GM04503 (cell line): ENCODE results near the gene SYNDIG1L.
"Not testable (repeated sequence)": the region's sequence is repeated elsewhere in the genome, so short reads cannot be mapped to it uniquely, and the experiment has no call there.

Experiments
- DNase-seq: peaks from one replicate; pipeline ENCODE4 v3.0.0-alpha.2; 2012; ENCODE audit warnings: low read depth

The SYNDIG1L gene

DNA sequence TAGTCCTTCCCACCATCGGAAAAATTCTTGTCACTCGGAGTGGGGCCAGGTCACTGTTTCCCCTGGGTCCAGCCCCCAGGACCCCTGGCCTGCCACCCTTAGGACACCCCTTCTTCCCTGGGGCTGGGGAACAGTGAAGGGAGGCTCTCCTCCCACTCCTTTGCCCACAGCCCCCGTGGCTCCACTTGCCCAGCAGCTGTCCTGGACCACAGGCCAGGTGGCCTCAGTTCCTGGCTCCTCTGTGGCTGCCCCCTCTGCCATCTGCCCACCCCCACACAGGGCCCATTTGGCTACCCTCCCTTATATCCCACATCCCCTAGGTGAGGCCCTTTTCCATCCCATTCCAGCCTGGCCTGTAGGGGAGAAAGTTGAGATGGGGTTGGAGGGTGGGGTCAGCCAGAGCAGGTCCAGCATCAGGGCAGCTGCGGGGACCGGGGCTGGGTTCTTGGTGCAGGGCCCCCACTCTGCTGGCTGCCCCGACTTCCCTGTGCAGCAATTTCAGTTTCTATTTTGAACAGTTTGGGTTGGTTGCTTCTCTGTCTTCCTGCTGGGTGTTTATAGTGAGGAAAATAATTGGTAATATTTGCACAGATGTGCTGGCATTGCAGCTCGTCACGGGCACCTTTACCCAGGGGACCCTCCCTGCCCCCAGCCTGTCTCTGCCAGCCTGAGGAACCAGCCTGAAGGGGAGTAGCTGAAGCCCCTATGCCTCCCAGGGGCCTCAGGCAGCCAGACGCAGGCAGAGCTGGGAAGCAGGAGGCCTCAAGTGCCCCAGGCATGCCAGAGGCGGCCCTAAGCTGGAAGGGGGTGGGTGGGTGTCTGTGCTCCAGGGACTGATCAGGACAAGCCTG lies 23.4 kb downstream of the SYNDIG1L start:
- no peak for DNase-seq

DNA sequence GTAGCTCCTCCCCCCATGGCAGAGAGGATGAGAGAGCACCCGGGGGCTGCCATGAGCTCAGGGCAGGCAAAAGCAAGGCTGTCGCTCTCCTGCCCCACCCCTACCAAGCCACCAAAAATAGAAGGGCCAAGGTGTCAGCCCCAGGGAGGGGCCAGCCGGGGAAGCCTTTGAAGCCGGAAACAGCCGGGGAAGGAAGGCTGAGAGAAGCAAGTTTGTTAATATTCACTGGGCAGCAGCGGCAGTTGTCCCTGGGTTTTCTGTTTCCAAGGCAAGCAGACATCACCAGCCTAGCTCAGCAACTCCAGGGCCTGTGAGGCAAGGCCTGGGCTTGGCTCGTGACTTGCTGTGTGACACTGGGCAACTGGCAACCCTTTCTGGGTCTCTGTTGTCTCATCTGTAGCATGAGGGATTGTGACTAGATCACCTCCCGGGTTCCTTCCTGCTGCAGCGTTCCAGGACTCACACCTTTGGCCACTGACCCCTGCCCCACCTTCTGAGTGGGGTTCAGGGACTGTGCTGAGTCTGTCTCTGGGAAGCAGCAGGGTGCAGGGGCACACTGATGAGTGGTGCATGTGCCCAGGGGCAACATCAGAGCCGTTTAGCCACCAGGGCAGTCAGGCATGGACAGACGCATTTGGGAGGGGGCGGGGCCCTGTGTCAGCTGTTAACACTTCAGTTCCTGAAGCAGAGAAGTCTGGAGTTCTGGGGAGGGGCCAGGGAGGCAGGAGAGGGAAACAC lies 24.3 kb downstream of the SYNDIG1L start:
- no peak for DNase-seq

GRCh38 chr14:74400919-74401503 lies 25.0 kb downstream of the SYNDIG1L start:
- no peak for DNase-seq

- DNase-seq: no peak
These were observed 25.9 kb downstream of the SYNDIG1L start for GRCh38 chr14:74400031-74400685.

GRCh38 chr14:74395094-74395493 lies 30.9 kb downstream of the SYNDIG1L start:
- no peak for DNase-seq

- no peak for DNase-seq
These were observed 31.5 kb downstream of the SYNDIG1L start for GRCh38 chr14:74394549-74394948.

- DNase-seq: no peak
These were observed 33.1 kb downstream of the SYNDIG1L start for GRCh38 chr14:74392616-74393570.

GRCh38 chr14:74391479-74391878 lies 34.5 kb downstream of the SYNDIG1L start:
- no peak for DNase-seq

- DNase-seq: not testable (repeated sequence)
These were observed 35.5 kb downstream of the SYNDIG1L start for GRCh38 chr14:74390505-74390904.

- no peak for DNase-seq
These were observed 36.0 kb downstream of the SYNDIG1L start for GRCh38 chr14:74389980-74390379.

DNA sequence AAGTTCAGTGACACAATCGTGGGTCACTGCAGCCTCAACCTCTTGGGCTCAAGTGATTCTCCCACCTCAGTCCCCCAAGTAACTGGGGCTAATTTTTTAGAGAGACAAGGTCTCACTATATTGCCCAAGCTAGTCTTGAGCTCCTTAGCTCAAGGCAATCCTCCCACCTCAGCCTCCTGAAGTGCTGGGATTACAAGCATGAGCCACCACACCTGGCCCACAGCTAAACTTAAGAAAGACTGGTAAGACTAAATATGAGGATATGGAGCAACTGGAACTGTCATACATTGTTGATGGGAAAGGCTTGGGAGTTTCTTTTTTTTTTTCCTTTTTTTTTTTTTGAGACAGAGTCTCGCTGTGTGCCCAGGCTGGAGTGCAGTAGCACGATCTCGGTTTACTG lies 43.8 kb downstream of the SYNDIG1L start:
- no peak for DNase-seq

DNA sequence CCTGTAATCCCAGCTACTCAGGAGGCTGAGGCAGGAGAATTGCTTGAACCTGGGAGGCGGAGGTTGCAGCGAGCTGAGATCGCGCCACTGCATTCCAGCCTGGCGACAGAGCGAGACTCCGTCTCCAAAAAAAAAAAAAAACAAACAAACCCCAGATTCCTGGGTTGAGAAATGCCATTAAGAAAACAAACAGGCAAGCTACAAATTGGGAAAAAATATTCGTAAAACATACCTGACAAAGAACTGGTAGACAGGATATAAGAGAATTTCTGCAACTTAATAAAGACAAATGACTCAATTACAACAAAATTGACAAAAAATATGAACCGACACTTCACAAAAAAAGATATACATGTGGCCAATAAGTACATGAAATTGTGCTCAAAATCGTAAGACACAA lies 44.4 kb downstream of the SYNDIG1L start:
- DNase-seq: not testable (repeated sequence)

DNA sequence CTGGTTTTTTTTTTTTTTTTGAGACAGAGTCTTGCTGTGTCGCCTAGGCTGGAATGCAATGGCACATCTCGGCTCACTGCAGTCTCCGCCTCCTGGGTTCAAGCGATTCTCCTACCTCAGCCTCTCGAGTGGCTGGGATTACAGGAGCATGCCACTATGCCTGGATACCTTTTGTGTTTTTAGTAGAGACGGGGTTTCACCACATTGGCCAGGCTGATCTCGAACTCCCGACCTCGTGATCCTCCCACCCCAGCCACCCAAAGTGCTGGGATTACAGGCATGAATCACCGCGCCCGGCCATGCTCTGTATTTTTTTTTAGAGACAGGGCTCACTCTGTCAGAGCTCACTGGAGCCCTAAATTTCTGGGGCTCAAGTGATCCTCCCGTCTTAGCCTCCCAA lies 45.2 kb downstream of the SYNDIG1L start:
- DNase-seq: no peak

DNA sequence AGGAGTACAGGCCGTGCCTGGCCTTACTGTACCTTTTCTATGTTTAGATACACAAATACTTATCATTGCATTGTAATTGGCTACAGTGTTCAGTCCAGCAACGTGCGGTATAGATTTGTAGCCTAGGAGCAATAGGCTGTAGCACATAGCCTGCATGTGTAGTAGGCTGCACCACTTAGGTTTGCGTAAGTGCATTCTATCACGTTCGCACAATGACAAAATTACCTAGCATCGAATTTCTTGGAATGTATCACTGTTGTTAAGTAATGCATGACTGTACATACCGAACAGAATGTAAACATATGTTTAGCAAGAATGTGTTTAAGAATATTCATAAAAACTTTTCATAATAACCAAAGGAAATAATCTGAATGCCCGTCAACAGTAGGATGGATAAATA lies 45.8 kb downstream of the SYNDIG1L start:
- DNase-seq: no peak

DNA sequence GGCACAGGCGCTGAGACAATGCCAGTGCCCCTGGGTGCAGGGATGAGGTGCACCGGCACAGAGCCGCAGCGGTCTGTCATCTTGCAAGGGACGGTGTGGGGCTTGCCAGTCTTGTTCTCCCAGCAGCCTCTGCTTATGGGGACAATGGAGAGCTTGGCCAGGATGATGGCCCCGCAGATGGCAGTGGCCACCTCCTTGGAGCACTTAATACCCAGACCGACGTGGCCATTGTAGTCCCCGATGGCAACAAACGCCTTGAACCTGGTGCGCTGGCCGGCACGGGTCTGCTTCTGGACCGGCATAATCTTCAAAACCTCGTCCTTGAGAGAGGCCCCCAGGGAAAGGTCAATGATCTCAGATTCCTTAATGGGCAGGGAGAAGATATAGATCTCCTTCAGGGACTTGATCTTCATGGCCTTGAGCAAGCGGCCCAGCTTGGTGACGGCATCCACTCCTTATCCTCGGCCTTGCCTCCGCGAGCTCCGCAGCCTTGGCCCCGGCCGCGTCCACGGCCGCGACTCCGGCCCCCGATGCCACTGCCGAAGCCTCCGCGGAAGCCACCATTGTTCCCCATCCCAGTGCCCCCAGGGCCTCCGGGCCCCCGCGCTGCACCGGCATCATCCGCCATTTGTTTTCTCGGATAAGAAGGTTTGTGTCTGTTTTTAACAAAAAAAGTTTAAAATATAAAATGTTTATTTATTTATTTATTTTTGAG lies 47.9 kb downstream of the SYNDIG1L start:
- no peak for DNase-seq

DNA sequence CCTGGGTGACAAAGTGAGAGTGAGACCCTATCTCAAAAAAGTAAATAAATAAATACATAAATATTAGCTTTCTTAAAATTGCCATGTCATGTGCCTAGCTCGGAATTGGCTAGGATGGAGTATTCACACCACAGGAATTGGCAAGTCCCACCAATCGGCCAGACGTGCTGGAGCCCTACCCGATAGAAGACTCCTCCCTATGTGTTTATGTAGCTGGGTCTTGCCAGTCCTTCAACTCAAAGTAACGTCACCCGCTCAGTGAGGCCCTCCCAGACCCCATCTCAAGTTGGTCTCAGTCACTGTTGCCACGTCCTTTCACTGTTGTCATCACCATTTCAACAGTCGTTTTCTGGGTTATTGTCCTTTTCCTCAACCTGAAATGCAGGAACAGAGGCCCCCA lies 57.6 kb downstream of the SYNDIG1L start:
- no peak for DNase-seq

DNA sequence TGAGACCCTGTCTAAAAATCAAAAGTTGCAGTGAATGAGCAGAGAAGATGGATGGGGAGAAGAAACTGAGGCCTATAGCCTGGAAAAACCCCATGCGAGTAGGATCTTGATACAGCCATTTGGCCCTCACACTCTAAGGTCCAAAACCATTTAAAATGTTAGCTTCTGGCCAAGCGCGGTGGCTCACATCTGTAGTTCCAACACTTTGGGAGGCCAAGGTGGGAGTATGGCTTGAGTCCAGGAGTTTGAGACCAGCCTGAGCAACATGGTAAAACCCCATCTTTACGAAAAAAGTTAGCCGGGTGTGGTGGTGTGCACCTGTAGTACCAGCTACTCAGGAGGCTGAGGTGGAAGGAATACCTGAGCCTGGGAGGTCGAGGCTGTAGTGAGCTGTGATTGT lies 58.0 kb downstream of the SYNDIG1L start:
- DNase-seq: no peak

GRCh38 chr14:74364271-74364880 lies 61.6 kb downstream of the SYNDIG1L start:
- no peak for DNase-seq

DNA sequence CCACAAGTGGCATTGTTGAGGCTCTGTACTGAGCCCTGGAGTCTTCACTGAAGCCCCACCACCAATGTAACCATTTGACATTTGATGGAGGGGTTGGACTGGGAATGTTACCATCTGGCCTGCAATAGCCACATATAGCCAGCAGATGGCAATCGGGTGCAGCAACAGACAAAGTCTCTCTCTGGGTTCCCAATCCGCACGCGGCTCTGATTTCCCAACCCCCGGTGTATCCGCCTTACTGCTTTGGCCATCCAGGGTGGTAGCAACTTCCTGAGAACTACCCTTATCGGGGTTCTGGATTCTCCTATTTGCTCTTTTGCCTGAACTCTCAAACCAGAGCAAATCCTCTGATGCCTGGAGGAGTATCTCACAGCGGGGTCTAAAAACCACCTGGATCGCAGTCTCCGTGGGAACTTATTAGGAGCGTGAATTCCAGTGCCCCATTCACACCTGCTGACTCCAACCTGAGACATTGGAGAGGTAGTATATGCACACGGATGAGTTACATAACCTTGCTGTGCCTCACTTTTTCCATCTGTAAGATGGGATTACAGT lies 63.6 kb downstream of the SYNDIG1L start:
- peak; percentile 11 for DNase-seq

GRCh38 chr14:74360163-74360562 lies 65.8 kb downstream of the SYNDIG1L start:
- no peak for DNase-seq
